Right kidney (tissue), 1 donor: ENCODE results near the gene GABRD.

Experiments used
- DNase-seq: peaks from one replicate; pipeline ENCODE4 v3.0.0-alpha.2; 2016

GABRD gene

GRCh38 chr1:2039251-2039650, 20.1 kb downstream of the GABRD start:
- DNase-seq = no peak

- DNase-seq = no peak
Observed at GRCh38 chr1:2041305-2041704, 22.2 kb downstream of the GABRD start.

- no peak for DNase-seq
Observed at GRCh38 chr1:2041887-2042286, 22.7 kb downstream of the GABRD start.

- DNase-seq = no peak
Observed at GRCh38 chr1:2042830-2043773, 24.0 kb downstream of the GABRD start.

GRCh38 chr1:2043886-2044285, 24.7 kb downstream of the GABRD start:
- no peak for DNase-seq

DNA sequence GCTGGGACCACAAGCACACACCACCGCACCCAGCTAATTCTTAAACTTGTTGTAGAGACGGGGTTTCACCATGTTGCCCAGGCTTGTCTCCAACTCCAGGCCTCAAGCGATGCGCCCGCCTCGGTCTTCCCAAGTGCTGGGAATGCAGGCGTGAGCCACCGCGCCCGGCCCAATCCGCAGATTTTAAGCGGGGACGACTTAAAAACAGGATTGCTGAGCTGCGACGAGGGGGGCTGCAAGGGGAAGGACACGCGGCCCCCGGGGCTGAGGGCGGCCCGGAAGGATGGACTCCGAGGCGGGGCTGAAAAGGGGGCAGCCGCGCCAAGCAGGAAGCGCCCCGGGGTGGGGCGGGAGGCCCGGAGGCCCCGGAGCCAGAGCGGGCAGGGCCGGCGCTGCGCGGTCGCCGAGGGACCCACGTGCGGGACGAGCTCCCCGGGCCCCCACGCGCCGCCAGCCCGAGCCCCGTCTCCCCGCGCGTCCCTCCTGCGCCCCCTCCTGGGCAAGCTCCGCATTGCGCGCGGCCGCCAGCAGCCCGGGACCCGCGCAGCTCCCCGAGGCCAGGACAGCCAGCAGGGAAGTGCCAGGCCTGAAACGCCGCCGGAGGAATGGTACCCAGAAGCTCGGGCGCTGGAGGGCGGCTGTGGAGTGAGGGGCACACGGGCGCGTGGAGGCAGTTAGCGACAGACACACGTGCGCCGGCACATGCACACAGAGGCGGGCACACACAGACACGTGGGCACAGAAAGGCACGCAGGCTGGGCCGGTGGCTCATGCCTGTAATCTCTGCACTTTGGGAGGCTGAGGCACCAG, 25.6 kb downstream of the GABRD start:
- DNase-seq = peak; percentile 75

- DNase-seq = no peak
Observed at GRCh38 chr1:2045468-2046173, 26.5 kb downstream of the GABRD start.

GRCh38 chr1:2046174-2046917, 27.2 kb downstream of the GABRD start:
- DNase-seq = peak; percentile 49

- DNase-seq = no peak
Observed at GRCh38 chr1:2046953-2047748, 28.0 kb downstream of the GABRD start.

DNA sequence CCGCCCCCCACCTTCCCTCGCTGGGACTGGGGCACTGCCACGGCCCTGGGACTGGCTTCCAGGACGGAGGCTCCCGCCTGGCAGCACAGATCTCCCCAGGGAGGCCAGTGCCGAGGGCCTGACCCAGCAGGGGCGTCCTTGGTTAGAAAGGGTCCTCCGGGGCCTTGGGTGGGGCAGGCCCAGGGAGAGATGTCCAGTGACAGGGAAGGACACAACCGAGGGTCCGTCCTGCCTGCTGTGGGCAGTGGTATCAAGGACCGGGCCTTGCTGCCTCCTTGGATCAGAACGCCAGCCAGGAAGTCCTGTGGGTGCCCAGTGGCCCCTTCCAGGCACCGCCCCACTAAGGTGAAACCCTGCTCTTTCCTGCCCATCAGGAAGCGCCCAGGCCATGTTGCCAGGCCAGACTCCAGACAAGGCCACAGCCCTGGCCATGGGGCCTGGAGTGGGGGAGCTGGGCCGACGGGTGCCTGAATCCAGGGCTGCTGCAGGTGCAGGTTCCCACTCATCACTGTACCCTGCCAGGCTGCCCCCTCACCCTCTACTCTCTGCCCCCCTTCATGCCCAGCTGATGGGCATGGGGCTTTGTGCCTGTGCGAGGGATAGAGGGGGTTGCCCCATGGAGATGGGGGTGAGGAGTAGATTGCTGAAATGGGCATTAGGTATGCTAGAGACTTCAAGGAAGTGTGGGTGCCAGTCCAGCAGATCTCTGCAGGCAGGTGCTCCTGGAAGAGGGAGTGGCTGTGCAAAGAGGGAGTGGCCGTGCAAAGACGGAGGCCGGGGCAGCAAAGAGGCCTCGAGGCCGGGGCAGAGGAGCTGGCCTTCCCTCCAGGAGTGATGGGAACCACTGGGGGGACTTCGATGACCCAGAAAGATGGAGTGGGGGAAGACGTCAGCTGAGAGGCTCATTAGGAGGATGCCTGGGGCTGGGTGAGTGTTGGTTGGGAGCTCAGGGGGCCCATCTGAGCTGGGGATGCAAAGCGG, 28.9 kb downstream of the GABRD start:
- no peak for DNase-seq

DNA sequence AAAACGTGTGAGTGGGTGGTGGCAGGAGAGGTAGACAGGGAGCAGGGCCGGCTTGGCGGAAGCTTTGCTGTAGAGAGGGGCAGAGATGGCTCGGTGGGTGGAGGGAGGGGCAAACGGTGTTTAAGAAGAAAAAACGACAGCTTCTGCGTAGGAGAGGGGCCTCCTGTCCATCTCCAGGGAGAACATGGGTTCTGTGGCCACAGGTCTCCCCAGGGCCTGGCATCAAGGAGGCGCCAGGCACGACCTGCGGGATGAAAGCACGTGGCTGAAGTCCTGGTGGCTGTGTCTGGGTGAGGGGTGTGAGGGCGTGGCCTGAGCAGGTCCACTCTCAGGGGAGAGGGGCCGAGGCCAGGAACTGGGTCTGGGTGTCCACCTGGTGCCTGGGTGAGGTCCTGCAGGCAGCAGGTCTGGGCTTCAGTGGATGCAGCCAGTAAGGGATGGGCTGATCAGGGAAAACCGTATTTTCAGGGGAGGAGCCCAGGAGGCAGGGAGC, 30.1 kb downstream of the GABRD start:
- DNase-seq = no peak

- DNase-seq = peak; percentile 85
Observed at GRCh38 chr1:2049718-2050431, 30.7 kb downstream of the GABRD start, which contains the start of gene PRKCZ. Gene PRKCZ (plus strand): TSS chr1:2050411. CDS start chr1:2050631, 220 bp downstream.

DNA sequence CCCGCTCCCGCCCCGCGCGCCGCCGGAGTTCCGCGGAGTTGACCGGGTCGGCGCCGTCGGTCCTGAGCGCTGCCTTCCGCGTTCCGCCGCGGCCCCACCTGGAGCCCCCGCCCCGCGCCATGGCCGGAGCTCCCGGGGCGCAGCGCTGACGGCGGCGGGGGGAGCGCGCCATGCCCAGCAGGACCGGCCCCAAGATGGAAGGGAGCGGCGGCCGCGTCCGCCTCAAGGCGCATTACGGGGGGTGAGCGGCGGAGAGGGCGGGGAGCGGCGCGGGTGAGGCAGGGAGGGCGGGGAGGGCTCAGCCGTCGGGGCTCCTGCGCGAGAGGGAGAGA, 31.3 kb downstream of the GABRD start:
- DNase-seq = peak; percentile 71

DNA sequence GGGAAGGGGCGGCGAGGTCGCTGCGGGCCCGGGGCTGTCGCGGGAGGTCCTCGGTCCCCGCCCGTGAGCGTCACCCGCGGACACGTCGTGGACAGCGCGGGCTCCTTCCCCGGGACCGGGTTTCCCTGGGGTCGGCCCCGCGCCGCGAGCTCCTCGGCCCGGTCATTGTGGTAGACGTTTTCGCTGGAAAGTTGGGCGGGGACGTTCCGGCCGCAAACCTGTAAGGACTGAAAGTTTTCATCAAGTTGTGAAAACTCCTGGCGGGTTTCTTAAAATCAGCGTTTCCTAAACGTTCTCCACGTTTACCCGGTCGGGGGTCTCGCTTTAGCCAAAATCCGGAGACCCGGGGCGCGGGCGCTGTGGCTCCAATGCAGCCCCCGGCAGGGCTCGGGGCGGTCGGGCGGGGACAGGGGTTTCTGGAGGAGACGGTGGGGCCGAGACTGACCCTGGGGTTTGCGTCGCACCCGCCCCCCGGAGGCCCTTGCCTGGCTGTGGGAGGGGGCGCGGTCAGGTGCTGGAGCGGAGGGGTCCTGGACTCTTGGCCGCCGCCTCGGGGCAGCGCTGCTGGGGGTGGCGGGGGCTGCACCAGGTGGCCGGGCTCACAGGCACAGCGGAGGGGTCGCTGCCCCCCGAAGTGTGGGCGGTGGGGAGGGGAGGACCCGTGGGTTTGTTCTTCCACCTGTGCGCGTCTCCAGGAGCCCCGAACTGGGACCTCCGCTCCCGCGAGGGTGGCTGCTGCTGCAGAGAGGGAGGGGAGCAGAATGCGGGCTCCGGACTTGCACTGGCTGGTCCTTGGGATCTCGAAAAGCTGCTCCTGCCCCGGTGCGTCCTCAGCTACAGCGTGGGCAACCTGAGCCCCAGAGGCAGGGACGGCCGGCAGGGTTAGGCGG, 31.9 kb downstream of the GABRD start:
- peak; percentile 72 for DNase-seq

- DNase-seq = peak; percentile 7
Observed at GRCh38 chr1:2052054-2052679, 33.0 kb downstream of the GABRD start.

- no peak for DNase-seq
Observed at GRCh38 chr1:2052756-2053155, 33.6 kb downstream of the GABRD start.

- DNase-seq = no peak
Observed at GRCh38 chr1:2053217-2053616, 34.1 kb downstream of the GABRD start.
